DOHH2 (cell line): ENCODE data around the gene SLC22A1.

Experiments used
- H3F3A ChIP-seq: fragments of 200-600 bp; sonication (generic), shearing (Covaris generic); 2 replicates; pipeline ENCODE4 v1.6.0; 2016; ENCODE audit warnings: antibody characterized with exemption, mild to moderate bottlenecking; ENCODE audit not compliant: control insufficient read depth, insufficient read depth
- H3K27ac ChIP-seq: fragments of 200-600 bp; sonication (generic); 2 replicates; pipeline ENCODE4 v1.5.1; 2014; ENCODE audit warnings: low read depth, mild to moderate bottlenecking, low read length, moderate library complexity
- H3K27me3 ChIP-seq: fragments of 200-600 bp; sonication (generic); 2 replicates; pipeline ENCODE4 v1.6.1; 2014; ENCODE audit warnings: mild to moderate bottlenecking, low read length, mixed read lengths; ENCODE audit not compliant: control insufficient read depth
- H3K36me3 ChIP-seq: fragments of 200-600 bp; sonication (generic); 2 replicates; pipeline ENCODE4 v1.6.1; 2014; ENCODE audit warnings: mild to moderate bottlenecking, low read length, moderate library complexity, mixed read lengths; ENCODE audit not compliant: control insufficient read depth
- H3K4me1 ChIP-seq: fragments of 200-600 bp; sonication (generic); 2 replicates; pipeline ENCODE4 v1.6.1; 2014; ENCODE audit warnings: mild to moderate bottlenecking, low read length, mixed read lengths; ENCODE audit not compliant: control insufficient read depth
- H3K4me2 ChIP-seq: fragments of 200-600 bp; sonication (generic); 2 replicates; pipeline ENCODE4 v1.6.0; 2014; ENCODE audit warnings: mild to moderate bottlenecking, low read length, moderate library complexity
- H3K4me3 ChIP-seq: fragments of 200-600 bp; sonication (generic); 2 replicates; pipeline ENCODE4 v1.5.1; 2014; ENCODE audit warnings: mild to moderate bottlenecking, low read length, mixed read lengths
- H3K79me2 ChIP-seq: fragments of 200-600 bp; sonication (generic); 2 replicates; pipeline ENCODE4 v1.6.1; 2014; ENCODE audit warnings: mild to moderate bottlenecking, low read length, mixed read lengths; ENCODE audit not compliant: control insufficient read depth
- H3K9me2 ChIP-seq: fragments of 200-600 bp; sonication (generic); replicated peaks from 2 replicates; pipeline ENCODE4 v1.6.1; 2014; ENCODE audit warnings: mild to moderate bottlenecking, low read length, mixed read lengths; ENCODE audit not compliant: control insufficient read depth
- H3K9me3 ChIP-seq: fragments of 200-600 bp; sonication (generic); 2 replicates; pipeline ENCODE4 v1.6.1; 2014; ENCODE audit warnings: antibody characterized with exemption, low read length, mixed read lengths; ENCODE audit not compliant: control insufficient read depth, insufficient read depth
- H4K20me1 ChIP-seq: fragments of 200-600 bp; sonication (generic); 2 replicates; pipeline ENCODE4 v1.6.0; 2014; ENCODE audit warnings: low read depth, mild to moderate bottlenecking, antibody characterized with exemption, low read length, moderate library complexity; ENCODE audit not compliant: control insufficient read depth, insufficient read depth
- CTCF ChIP-seq: fragments of 200-600 bp; sonication (generic); IDR thresholded peaks from one replicate; pipeline ENCODE4 v1.5.1; 2014; ENCODE audit warnings: antibody characterized with exemption, mild to moderate bottlenecking, low read depth, low read length; ENCODE audit not compliant: poor library complexity, severe bottlenecking
- EZH2phosphoT487 ChIP-seq: fragments of 200-600 bp; sonication (generic); IDR thresholded peaks from 2 replicates; pipeline ENCODE4 v1.6.1; 2017; ENCODE audit warnings: borderline replicate concordance, mild to moderate bottlenecking, antibody characterized with exemption, low read length, moderate library complexity, mixed read lengths

SLC22A1 gene

GRCh38 chr6:160084198-160084776 is 37.3 kb upstream of the SLC22A1 start:
- Histone ChIP-seq H3K9me3 (no peaks in the 10 kb centered on the region), H3K4me1 (no peaks in the 10 kb centered on the region), H3K79me2 (no peaks in the 10 kb centered on the region), H3K4me2 (no peak overlapping the region), H3F3A (no peaks in the 10 kb centered on the region), H3K27ac (no peak overlapping the region), H3K36me3 (peaks cover 42% of the 10 kb centered on the region), H3K9me2 (no peaks in the 10 kb centered on the region), H3K27me3 (no peaks in the 10 kb centered on the region), H3K4me3 (no peak overlapping the region), H4K20me1 (no peaks in the 10 kb centered on the region)
- no peak for TF ChIP-seq EZH2phosphoT487
- no peak for TF ChIP-seq CTCF

- TF ChIP-seq CTCF (no peak), EZH2phosphoT487 (no peak)
- no peaks in the 10 kb centered on the region for H3K79me2 ChIP-seq
- no peak overlapping the region for H3K4me3 ChIP-seq
- no peaks in the 10 kb centered on the region for H3F3A ChIP-seq
- H3K4me1 ChIP-seq = no peaks in the 10 kb centered on the region
- no peaks in the 10 kb centered on the region for H3K9me3 ChIP-seq
- H3K4me2 ChIP-seq = no peak overlapping the region
- no peaks in the 10 kb centered on the region for H3K27me3 ChIP-seq
- no peak overlapping the region for H3K27ac ChIP-seq
- peaks cover 42% of the 10 kb centered on the region for H3K36me3 ChIP-seq
- H4K20me1 ChIP-seq = no peaks in the 10 kb centered on the region
- H3K9me2 ChIP-seq = no peaks in the 10 kb centered on the region
Observed at GRCh38 chr6:160085226-160085625, 36.4 kb upstream of the SLC22A1 start.

GRCh38 chr6:160085713-160086505 is 35.7 kb upstream of the SLC22A1 start:
- no peaks in the 10 kb centered on the region for H3K9me3 ChIP-seq
- peaks cover 43% of the 10 kb centered on the region for H3K36me3 ChIP-seq
- H3K4me1 ChIP-seq = no peaks in the 10 kb centered on the region

More at GRCh38 chr6:160085713-160086505, 35.7 kb upstream of the SLC22A1 start:
- no peaks in the 10 kb centered on the region for H4K20me1 ChIP-seq
- no peaks in the 10 kb centered on the region for H3K27me3 ChIP-seq
- H3K4me3 ChIP-seq = no peak overlapping the region
- no peaks in the 10 kb centered on the region for H3F3A ChIP-seq
- no peaks in the 10 kb centered on the region for H3K9me2 ChIP-seq
- no peak for TF ChIP-seq CTCF
- no peak for TF ChIP-seq EZH2phosphoT487
- no peak overlapping the region for H3K4me2 ChIP-seq
- no peaks in the 10 kb centered on the region for H3K79me2 ChIP-seq
- no peak overlapping the region for H3K27ac ChIP-seq
